AG04450 (cell line): ENCODE measurements around the gene RANBP17. TPM values are rescaled to one million over a fixed set of nuclear protein-coding genes. Genes with fewer than 3 reads are reported as not detected.

ENCODE experiments used
- CTCF ChIA-PET: fragments of 300-600, 350-600 bp; formaldehyde crosslinking; extraction: SDS; loops from one replicate; lab custom pipeline; 2022; ENCODE audit warnings: antibody characterized with exemption, inconsistent platforms; lab: Charles Lee
- POLR2A ChIA-PET: fragments of 350-600 bp; formaldehyde crosslinking; extraction: SDS; loops from one replicate; lab custom pipeline; 2021; ENCODE audit warnings: antibody characterized with exemption, inconsistent platforms; lab: Yijun Ruan, JAX
- DNase-seq: peaks from one replicate; pipeline ENCODE4 v3.0.0-alpha.2; 2011; ENCODE audit warnings: low read depth, low spot score
- H3K27ac ChIP-seq: one replicate; pipeline ENCODE4 v1.5.1; 2012; ENCODE audit warnings: low read depth, low read length, control low read depth
- H3K27me3 ChIP-seq: one replicate; pipeline ENCODE4 v1.6.0; 2012; ENCODE audit warnings: low read length; ENCODE audit not compliant: control insufficient read depth, insufficient read depth
- H3K4me3 ChIP-seq: 2 replicates; pipeline ENCODE4 v1.5.1; 2011; ENCODE audit warnings: mild to moderate bottlenecking, low read depth, low read length, control low read depth
- H3K9me3 ChIP-seq: 2 replicates; pipeline ENCODE4 v1.5.1; 2012; ENCODE audit warnings: low read length; ENCODE audit not compliant: control insufficient read depth, insufficient read depth
- CTCF ChIP-seq: IDR thresholded peaks from 2 replicates; pipeline ENCODE4 v1.5.1; 2011; ENCODE audit warnings: low read depth, low read length, control low read depth, inconsistent platforms
- polyA plus RNA-seq: library from polyadenylated mRNA; depleted of rRNA; stranded (reverse); fragments of >200 nt; gene quantifications from 2 replicates; pipeline ENCODE4 v1.2.3, GENCODE V29; 2011

RANBP17 gene
- polyA plus RNA-seq, 1 experiment = 11.6 TPM

DNA sequence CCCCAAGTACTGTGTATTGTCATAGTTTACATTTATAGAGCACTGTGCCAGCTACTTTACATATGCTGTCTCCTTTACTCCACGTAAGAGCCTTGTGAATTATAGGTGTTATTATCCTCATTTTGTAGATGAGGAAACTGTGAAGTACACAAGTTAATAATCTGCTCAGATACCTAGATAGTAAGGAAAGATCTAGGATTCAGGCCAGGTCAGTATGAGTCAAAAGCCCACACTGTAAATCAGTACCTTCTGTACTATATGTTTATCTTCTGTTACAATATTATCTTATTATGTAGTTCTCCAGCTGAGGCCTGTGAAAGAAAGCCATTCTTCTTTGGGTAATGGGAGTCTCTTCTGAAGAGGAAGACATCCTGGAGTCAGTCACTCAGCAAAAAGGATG lies 374.8 kb downstream of the RANBP17 start:
- no peaks in the 10 kb centered on the region for H3K27me3 ChIP-seq
- H3K27ac ChIP-seq = no peak overlapping the region
- ChIA-PET CTCF (interaction anchor here (0.6 to 1.9 kb wide), 3 partner anchors 17 to 106 kb away, joined by 4 to 7 read pairs (median 5); no protein-coding TSS in a partner anchor), POLR2A (no interaction called here)
- H3K4me3 ChIP-seq = no peak overlapping the region
- H3K9me3 ChIP-seq = no peaks in the 10 kb centered on the region
- TF ChIP-seq CTCF = no peak
- DNase-seq = no peak

GRCh38 chr5:171242521-171242920 lies 380.7 kb downstream of the RANBP17 start:
- Histone ChIP-seq H3K4me3 (no peak overlapping the region), H3K27ac (no peak overlapping the region), H3K9me3 (no peaks in the 10 kb centered on the region), H3K27me3 (no peaks in the 10 kb centered on the region)
- ChIA-PET CTCF (interaction anchor here (1.4 kb wide), 1 partner anchor 35 kb away, joined by 7 read pairs; no protein-coding TSS in a partner anchor), POLR2A (no interaction called here)
- peak; percentile 4 for DNase-seq
- TF ChIP-seq CTCF = no peak

DNA sequence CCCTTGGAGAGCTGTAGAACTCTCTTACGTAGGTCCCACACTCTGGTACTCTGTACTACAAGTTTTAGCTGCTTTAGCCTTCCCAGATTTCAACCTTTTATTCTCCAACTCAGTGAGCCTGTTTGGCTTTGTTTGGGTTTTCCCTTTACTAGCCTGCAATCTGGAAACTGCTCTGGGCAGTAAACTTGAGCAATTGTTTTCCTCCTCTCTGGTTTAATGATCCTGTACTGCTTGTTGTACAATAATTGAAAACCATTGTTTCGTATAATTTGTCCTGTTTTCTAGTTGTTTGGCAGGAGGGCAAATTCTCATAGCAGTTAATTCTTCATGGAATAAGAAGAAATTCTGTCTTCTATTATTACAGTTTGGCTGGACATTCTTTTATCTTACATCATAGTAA lies 384.4 kb downstream of the RANBP17 start:
- no peak for TF ChIP-seq CTCF
- CTCF ChIA-PET = interaction anchor here (1.6 kb wide), 1 partner anchor 39 kb away, joined by 5 read pairs; no protein-coding TSS in a partner anchor
- Histone ChIP-seq H3K27ac (no peak overlapping the region), H3K4me3 (no peak overlapping the region), H3K27me3 (no peaks in the 10 kb centered on the region), H3K9me3 (peaks cover 7% of the 10 kb centered on the region)
- POLR2A ChIA-PET = no interaction called here
- DNase-seq = no peak

DNA sequence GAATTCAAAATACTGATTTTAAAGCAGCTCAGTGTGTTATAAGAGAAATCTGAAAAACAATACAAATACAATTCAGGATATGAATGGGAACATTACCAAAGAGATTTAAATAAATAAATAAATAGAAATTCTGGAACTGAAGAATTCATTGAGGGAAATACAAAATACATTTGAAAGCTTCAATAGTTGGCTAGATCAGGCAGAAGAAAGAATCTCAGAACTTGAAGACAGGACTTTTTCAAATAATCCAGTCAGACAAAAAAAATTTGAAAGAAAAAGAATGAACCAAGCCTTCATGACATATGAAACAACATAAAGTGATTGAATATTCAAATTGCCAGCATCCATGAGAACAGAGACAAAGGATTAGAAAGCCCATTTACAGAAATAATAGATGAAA lies 387.6 kb downstream of the RANBP17 start:
- POLR2A ChIA-PET = no interaction called here
- peaks cover 7% of the 10 kb centered on the region for H3K9me3 ChIP-seq
- H3K4me3 ChIP-seq = no peak overlapping the region
- TF ChIP-seq CTCF = no peak
- CTCF ChIA-PET = no interaction called here
- no peaks in the 10 kb centered on the region for H3K27me3 ChIP-seq
- no peak for DNase-seq
- no peak overlapping the region for H3K27ac ChIP-seq

- no peak for TF ChIP-seq CTCF
- CTCF ChIA-PET = no interaction called here
- H3K27me3 ChIP-seq = no peaks in the 10 kb centered on the region
- no peak for DNase-seq
- H3K9me3 ChIP-seq = peaks cover 7% of the 10 kb centered on the region
- no peak overlapping the region for H3K27ac ChIP-seq
- no peak overlapping the region for H3K4me3 ChIP-seq
- POLR2A ChIA-PET = no interaction called here
These were observed 388.9 kb downstream of the RANBP17 start for GRCh38 chr5:171250738-171251137.
